GM08714 (cell line): Measurements from ENCODE around the gene DCAF8L1.
"Not testable (repeated sequence)": the region's sequence is repeated elsewhere in the genome, so short reads cannot be mapped to it uniquely, and the experiment has no call there.

Experiments used
- H3K4me3 ChIP-seq: fragments of 200-500 bp; sonication (Bioruptor generic); 2 replicates; pipeline ENCODE4 v1.5.1; 2014; ENCODE audit warnings: mild to moderate bottlenecking, low read length, inconsistent platforms
- ZNF274 ChIP-seq: IDR thresholded peaks from 2 replicates; pipeline ENCODE4 v1.6.1; 2012; ENCODE audit warnings: mild to moderate bottlenecking, low read depth, low read length

DCAF8L1 gene

DNA sequence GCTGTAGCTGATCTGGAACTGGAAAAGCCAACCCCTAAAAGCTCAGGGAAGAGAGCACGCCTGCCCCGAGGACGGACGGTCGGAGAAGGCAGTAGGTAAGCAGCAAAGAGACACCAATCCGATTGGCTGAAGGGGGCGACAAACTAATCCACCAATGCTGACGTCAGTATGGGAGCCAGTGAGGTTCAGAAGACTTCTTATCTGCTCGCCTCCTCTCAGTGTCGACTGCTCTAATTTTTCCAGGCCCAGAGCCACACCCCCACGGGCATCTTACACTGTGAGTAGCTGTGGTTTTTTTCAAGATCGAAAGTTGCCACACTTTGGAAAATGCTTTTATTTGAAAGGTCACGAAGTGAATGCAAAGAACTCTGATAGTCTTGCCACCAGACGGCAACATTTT lies at the start of gene DCAF8L1:
DCAF8L1 (minus strand) TSS at position 101 of the 400 bp plus-strand sequence. CDS start 115 bp downstream, outside the sequence.
- no peak within 1 kb of the TSS for H3K4me3 ChIP-seq
- no peak for TF ChIP-seq ZNF274

DNA sequence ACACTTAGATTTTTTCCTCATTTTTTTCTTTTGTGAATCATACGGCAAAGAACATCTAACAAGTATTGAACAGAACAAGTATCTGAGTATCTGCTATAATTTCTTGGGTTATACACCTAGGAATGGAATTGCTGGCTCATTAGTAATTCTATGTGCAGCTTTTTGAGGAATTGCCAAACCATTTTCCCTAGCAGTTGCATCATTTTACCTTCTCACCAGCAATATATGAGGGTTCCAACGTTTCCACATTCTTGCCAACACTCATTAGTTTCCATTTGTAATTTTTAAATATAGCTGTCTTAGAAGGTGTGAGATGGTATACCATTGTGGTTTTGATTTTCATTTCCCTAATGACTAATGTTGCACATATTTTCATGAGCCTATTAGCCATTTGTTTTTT lies 41.1 kb upstream of the DCAF8L1 start:
- TF ChIP-seq ZNF274 = no peak
- H3K4me3 ChIP-seq = no peak overlapping the region

DNA sequence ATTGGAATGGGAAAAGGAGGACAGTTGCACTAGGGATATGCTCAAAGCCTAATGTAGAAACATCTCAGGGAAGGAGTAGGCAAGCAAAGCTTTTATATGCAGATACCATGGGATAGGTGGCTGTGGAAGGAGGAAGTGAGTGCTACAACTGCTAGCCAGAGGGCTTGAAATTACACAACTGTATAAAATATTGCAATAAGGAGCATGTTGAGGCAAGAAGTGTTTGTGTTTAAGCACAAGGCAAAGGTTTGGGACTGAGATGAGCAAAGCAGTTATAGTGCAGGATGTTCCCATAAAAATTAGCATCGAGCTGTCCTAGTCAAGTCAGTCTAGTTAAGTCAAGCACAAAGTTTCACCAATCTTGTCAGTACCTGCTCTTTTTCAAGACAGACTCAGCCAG lies 35.6 kb upstream of the DCAF8L1 start:
- H3K4me3 ChIP-seq = no peak overlapping the region
- TF ChIP-seq ZNF274 = no peak

DNA sequence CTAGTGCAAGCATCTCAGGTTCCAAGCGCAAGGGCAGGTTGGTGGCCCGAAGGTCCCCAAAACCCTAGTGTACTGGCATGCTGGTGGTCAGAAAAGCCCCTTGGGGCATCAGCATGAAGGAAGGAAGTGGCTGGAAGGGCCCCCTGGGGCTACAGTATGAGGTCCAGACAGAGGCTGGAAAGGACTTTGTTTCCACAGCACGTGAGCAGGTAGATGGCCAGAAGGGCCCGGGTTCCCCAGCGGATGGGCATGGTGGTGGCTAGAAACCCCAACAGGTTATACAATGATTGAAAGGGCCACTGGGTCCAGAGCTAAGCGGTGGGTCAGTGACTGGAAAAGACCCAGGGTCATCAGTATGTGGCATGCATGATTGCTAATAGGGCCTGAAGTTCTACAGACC lies 34.7 kb upstream of the DCAF8L1 start:
- H3K4me3 ChIP-seq = no peak overlapping the region
- TF ChIP-seq ZNF274 = no peak

DNA sequence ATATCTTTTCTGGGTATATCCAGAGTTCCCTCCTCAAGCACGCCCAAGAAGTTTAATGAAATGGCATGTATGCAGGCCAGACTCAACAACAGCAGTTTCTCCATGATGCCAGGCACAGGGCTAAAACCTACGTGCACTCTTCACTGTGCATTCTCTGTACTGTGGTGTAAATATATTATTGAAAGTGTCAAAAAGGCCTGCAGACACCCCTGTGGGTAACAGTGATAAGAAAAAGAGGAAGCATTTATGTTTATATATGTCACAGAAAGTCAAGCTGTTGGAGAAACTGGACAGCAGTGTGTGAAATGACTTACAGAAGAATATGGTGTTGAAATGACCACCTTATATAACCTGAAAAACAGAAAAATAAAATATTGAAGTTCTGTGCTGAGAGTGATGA lies 29.6 kb upstream of the DCAF8L1 start:
- no peak for TF ChIP-seq ZNF274
- no peak overlapping the region for H3K4me3 ChIP-seq

DNA sequence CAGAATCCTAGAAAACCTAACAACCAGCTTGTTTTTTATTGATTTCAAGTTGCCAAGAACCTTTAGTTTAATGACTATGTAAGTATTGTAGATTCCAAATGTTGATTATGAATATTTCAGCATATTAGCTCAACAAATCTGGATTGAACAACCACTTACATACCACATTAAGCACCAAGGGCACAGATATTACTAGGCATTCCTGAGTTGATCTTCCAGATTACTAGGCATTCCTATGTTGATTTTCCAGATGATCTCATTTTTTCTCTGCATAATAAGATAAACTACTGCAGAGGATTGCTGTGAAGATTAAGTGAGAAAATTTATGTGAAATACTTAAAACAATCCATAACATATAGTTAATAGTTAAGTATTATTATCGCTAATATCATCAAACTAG lies 17.4 kb upstream of the DCAF8L1 start:
- no peak for TF ChIP-seq ZNF274
- H3K4me3 ChIP-seq = no peak overlapping the region

DNA sequence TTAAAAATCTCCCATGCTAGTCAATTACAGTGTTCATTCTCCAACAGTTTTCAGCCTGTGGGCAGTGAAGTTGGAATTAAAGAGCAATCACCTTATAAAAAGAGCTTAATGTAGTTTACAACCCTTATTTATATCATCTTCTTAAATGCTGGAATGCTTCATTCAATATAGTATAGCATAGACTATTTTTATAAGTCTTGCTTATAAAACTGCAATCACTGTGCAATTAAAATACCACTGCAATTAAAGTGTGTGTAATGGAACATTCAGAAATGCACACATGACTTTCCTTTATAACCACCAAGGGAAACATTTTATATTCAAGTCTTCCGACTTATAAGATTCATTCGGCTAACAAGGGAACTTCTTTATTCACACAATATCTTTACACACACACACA lies 16.4 kb upstream of the DCAF8L1 start:
- no peak for TF ChIP-seq ZNF274
- no peak overlapping the region for H3K4me3 ChIP-seq

DNA sequence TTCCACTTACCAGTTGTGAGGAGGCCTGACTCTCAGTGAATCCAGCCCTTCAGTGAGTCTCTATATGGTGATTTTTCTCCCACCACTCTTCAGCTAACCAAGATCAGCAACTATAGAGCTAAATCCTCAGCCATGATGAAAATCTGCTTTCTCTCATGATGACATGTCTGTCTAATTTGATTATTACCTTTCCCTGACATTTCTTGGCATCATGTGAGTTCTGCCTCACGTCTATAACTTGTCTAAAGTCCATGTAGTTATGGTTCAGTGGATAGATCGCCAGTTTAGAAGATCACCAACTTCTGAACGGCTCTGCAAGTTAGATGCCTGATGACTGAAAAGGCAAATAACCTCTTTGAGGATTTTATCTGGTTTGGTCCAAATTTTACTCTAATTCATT lies 14.9 kb upstream of the DCAF8L1 start:
- no peak for TF ChIP-seq ZNF274
- no peak overlapping the region for H3K4me3 ChIP-seq

DNA sequence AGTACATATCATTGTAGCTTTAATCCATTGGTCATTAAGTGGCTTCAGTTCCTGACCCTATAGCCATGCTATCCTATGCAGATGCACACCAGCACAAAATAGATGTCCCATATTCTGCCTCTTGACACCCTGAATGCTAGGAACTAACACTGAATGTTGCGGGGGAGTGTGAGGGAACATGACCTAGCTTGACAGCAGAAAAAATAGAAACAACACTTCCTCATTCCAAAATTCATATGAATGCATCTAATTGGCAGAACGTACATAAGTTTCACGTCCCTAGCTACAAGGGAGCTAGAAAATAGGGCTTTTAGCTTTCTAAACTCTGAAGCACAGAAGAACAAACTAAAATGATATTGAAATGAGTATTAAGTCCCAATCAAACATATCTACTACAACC lies 14.4 kb upstream of the DCAF8L1 start:
- no peak for TF ChIP-seq ZNF274
- no peak overlapping the region for H3K4me3 ChIP-seq

DNA sequence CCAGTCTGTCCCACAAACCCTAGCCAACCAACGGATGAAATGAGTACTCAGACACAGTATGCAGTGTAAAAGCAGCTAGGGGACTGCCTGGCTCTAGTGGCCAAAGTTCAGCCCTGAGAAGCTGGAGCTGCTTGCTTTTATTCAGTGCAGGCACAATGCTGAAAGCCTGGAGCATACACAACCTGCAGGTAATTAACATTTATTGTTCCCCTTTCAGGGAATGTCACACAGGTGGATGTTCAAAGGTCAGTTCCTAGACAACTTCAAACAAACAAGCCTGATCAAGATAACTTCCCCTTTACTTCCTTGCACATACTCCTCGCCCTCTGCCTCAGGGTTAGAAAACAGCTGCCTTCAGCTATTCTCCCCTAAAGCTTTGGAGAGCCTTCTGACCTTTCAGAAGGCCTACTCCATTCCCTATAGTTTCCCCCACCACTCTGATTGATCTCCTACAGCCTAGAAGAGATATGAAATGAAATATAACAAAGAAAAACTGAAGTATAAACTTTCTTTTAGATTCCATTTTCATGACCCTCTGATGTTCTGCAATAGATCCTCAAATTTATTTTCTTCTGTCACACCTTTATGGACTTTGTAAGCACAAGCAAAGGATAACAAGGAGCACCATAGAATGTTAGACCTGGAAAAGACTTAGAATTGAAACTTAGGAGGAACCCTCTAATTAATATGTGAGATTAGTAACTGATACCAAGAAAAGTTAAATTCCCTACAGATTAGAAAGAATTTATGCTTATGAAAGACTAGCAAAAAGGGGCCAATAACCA lies 6.8 kb upstream of the DCAF8L1 start:
- TF ChIP-seq ZNF274 = no peak
- H3K4me3 ChIP-seq = no peak overlapping the region

DNA sequence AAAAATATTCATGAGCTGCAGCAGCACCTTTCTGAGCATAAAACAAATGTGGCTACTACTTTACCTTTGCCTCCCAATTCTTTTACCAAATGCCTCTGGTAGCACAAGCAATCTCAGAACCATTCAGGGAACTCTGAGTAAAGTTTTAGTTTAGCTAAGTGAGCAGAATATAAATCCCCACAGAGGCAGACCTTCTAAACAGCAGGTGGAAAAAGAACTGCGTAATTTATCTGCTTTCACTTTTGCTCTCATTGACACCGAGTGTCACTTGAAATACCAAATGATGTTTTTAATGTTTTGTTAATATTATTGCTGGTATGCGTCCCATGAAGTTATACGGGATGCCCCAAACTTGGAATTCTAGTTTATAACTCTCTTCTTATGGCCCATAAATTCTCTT lies 4.3 kb downstream of the DCAF8L1 start:
- H3K4me3 ChIP-seq = not testable (repeated sequence)

DNA sequence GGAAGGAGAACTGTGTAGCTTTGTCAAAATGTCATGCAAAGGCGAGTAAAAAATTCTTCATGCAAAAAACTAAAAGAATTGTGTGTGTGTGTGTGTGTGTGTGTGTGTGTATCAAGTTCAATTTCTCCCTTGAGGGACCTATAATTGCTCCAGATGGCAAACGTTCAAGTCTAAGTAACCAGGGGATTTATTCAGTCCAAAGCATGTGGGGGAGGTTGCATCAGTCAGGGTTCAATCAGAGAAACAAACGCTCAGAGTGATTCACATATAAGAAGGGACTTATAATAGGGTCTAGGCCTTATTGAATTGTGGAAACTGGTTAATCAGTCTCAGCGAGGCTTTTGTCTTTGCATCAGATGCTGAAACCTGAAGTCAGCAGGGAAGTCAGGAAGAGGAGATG lies 5.0 kb downstream of the DCAF8L1 start:
- no peak for TF ChIP-seq ZNF274

DNA sequence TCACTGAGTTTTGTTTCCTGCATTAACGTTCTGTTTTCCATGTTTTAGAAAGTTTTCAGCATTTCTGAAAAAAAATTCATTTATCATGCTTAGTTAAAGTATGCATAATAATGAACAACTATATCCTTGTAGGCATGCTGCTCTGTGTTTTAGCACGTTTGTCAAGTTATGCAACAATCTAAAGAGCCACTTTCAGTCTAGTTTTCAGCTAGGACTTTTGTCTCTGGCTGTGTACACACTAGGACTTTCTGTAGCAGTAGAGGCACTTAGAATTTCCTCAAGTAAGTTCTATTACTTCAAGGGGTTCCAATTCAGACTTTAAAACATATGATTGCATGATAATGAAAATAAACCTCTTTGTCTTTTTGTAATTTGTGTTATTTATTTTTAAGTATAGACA lies 12.4 kb downstream of the DCAF8L1 start:
- TF ChIP-seq ZNF274 = no peak

More for the DNA sequence above, 5.0 kb downstream of the DCAF8L1 start:
- H3K4me3 ChIP-seq = no peak overlapping the region

DNA sequence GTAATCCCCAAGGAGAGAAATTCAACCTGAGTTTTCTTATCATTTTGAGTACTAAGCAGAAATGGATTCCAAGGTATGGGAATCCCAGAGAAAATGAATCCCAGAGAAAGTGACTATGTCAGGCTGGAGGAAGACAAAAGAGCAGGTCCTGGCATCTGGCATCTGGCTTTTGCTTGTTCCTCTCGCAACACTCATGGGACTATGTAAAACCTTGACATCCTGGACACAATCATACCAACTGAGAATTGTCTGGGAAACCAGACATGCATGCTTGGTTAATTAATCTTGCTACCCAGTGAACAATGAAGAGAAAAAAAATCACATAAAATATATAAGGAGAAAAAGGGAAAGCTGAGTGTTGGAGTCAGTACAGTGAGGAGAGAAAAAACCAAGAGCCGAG lies 12.9 kb downstream of the DCAF8L1 start:
- TF ChIP-seq ZNF274 = no peak
- no peak overlapping the region for H3K4me3 ChIP-seq

More for the DNA sequence above, 12.4 kb downstream of the DCAF8L1 start:
- no peak overlapping the region for H3K4me3 ChIP-seq

DNA sequence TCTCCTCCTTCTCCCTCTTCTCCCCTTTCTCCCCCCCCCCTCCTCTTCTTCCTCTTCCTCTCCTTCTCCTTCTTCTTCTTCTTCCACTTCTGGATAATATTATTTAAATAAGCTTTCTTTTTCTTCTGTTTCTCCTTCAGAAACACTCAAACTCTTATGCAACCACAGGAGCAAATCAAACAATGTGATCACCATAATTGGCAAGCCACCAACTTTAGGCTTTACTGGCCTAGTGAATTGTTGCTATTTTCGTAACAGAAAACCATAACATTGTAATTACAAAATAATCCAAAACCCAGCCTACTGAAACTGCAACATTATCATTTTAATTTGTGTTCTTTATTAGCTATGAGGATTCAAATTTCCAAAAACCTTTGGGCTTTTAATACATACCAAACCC lies 14.3 kb downstream of the DCAF8L1 start:
- no peak overlapping the region for H3K4me3 ChIP-seq
- TF ChIP-seq ZNF274 = no peak

DNA sequence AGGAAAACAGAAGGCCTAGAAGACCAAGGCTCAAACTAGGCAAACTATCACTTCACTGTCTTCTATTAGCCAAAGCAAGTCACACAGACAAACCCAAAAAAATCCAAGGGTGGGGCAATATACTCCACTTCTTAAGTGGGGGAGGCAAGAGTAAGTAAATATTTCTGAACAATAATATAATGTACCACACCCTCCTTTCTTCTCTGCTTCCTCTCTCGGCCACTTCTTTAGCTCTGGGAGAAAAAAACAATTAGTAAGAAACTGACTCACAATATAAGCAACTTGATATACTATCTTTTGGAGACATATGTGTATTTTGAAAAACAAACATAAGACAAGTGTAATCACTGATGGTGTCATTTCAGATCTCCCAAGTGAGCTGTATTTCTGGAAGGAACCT lies 14.8 kb downstream of the DCAF8L1 start:
- H3K4me3 ChIP-seq = no peak overlapping the region
- TF ChIP-seq ZNF274 = no peak

DNA sequence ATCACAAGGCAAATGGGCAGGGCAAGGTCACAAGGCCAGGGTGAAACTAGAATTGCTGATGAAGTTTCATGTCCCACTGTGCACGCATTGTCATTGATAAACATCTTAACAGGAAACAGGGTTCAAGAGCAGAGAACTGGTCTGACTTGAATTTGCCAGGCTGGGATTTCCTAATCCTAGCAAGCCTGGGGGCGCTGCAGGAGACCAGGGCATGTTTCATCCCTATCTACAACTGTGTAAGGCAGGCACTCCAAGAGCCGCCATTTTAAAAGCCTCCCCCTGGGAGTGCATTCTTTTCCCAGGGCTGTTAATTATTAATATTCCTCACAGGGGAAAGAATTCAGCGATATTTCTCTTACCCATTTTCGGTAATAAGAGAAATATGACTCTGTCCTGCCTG lies 15.9 kb downstream of the DCAF8L1 start:
- not testable (repeated sequence) for H3K4me3 ChIP-seq
